Tibial nerve (tissue), 4 donors: ENCODE measurements around the gene CHADL.

Source experiments
- EP300 ChIP-seq, 2 donors: sonication (generic); formaldehyde crosslinking; IDR thresholded peaks; one replicate each; pipeline ENCODE4 v1.6.1; 2017; ENCODE audit warnings: antibody characterized with exemption in 2 of 2, mild to moderate bottlenecking in 1 of 2
- POLR2A ChIP-seq, 2 donors: fragments of 450-650 bp; IDR thresholded peaks; one replicate each; pipeline ENCODE4 v1.6.1; 2017; ENCODE audit warnings: antibody characterized with exemption in 2 of 2, mild to moderate bottlenecking in 2 of 2, moderate library complexity in 2 of 2
- TF ChIP-seq, protein P1 (sequence below), 5 experiments: fragments of 200-600 bp in 3 of 5; fragments of 450-650 bp in 2 of 5; sonication (generic) in 3 of 5; IDR thresholded peaks; one replicate each; pipeline ENCODE4 v1.5.1; 2016 to 2019; ENCODE audit warnings: antibody characterized with exemption in 5 of 5, mild to moderate bottlenecking in 3 of 5, moderate library complexity in 2 of 5

GRCh38 chr22:41201141-41201540 lies 39.6 kb downstream of the CHADL start:
- TF ChIP-seq, protein P1, sequence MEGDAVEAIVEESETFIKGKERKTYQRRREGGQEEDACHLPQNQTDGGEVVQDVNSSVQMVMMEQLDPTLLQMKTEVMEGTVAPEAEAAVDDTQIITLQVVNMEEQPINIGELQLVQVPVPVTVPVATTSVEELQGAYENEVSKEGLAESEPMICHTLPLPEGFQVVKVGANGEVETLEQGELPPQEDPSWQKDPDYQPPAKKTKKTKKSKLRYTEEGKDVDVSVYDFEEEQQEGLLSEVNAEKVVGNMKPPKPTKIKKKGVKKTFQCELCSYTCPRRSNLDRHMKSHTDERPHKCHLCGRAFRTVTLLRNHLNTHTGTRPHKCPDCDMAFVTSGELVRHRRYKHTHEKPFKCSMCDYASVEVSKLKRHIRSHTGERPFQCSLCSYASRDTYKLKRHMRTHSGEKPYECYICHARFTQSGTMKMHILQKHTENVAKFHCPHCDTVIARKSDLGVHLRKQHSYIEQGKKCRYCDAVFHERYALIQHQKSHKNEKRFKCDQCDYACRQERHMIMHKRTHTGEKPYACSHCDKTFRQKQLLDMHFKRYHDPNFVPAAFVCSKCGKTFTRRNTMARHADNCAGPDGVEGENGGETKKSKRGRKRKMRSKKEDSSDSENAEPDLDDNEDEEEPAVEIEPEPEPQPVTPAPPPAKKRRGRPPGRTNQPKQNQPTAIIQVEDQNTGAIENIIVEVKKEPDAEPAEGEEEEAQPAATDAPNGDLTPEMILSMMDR (IDR thresholded peaks at IDR 0.05) = no peak
- TF ChIP-seq POLR2A (IDR thresholded peaks at IDR 0.05) (no peak), EP300 (IDR thresholded peaks at IDR 0.05) (no peak)
